Gastroesophageal sphincter (tissue), 4 donors: ENCODE data around the gene SOX8. TPM values are rescaled to one million over a fixed set of nuclear protein-coding genes. Genes with fewer than 3 reads are reported as not detected.

ENCODE experiments used
- ATAC-seq: fragments of 150-250 bp; one replicate; pipeline ENCODE4 v1.9.1; 2016; ENCODE audit warnings: mild to moderate bottlenecking, moderate library complexity
- H3K27ac ChIP-seq, 4 donors: fragments of 200-600 bp; sonication (generic) in 3 of 4; 1 replicate in 3 of 4; 2 replicates in 1 of 4; pipeline ENCODE4 v1.5.1; 2016 to 2019
- H3K27me3 ChIP-seq: fragments of 200-600 bp; sonication (generic); one replicate; pipeline ENCODE4 v1.5.1; 2019
- H3K36me3 ChIP-seq, 2 donors: fragments of 200-600 bp; sonication (generic); one replicate each; pipeline ENCODE4 v1.5.1; 2019; ENCODE audit warnings: control low read depth in 1 of 2
- H3K4me1 ChIP-seq, 3 donors: fragments of 200-600 bp; sonication (generic); 1 replicate in 2 of 3; 2 replicates in 1 of 3; pipeline ENCODE4 v1.5.1; 2016 to 2019; ENCODE audit warnings: control low read depth in 2 of 3
- H3K4me3 ChIP-seq, 2 donors: fragments of 200-600 bp; sonication (generic); one replicate each; pipeline ENCODE4 v1.5.1; 2019; ENCODE audit warnings: mild to moderate bottlenecking in 1 of 2, moderate library complexity in 1 of 2
- H3K9me3 ChIP-seq, 3 donors: fragments of 200-600 bp; sonication (generic); one replicate each; pipeline ENCODE4 v1.5.1; 2017 to 2019; ENCODE audit warnings: control low read depth in 2 of 3
- EP300 ChIP-seq: sonication (generic); formaldehyde crosslinking; IDR thresholded peaks from one replicate; pipeline ENCODE4 v1.6.1; 2017; ENCODE audit warnings: antibody characterized with exemption, mild to moderate bottlenecking
- POLR2A ChIP-seq, 2 donors: fragments of 450-650 bp; IDR thresholded peaks; one replicate each; pipeline ENCODE4 v1.6.1; 2017; ENCODE audit warnings: antibody characterized with exemption in 2 of 2, mild to moderate bottlenecking in 2 of 2, moderate library complexity in 1 of 2
- POLR2AphosphoS5 ChIP-seq: sonication (generic); formaldehyde crosslinking; IDR thresholded peaks from one replicate; pipeline ENCODE4 v1.6.1; 2017; ENCODE audit warnings: antibody characterized with exemption
- WGBS, 2 donors: methylation state at CpG; one replicate each; pipeline ENCODE4 v1.1.5; 2018; ENCODE audit warnings: low coverage in 1 of 2; 5-methylcytosine and 5-hydroxymethylcytosine counted together
- total RNA-seq, 4 donors: library from RNA; depleted of rRNA; stranded (reverse); fragments of >200 nt; gene quantifications; one replicate each; pipeline ENCODE4 v1.1.0, GENCODE V29; 2016
- TF ChIP-seq, protein P1 (sequence below), 4 experiments: fragments of 200-600 bp in 2 of 4; fragments of 450-650 bp in 2 of 4; sonication (generic) in 1 of 4; IDR thresholded peaks; one replicate each; pipeline ENCODE4 v1.5.1; 2017 to 2019; ENCODE audit warnings: antibody characterized with exemption in 4 of 4, mild to moderate bottlenecking in 2 of 4, moderate library complexity in 2 of 4

The SOX8 gene
- total RNA-seq, 4 donors from 2014 or later = 2.0 to 4.5 (median 3.6) TPM

DNA sequence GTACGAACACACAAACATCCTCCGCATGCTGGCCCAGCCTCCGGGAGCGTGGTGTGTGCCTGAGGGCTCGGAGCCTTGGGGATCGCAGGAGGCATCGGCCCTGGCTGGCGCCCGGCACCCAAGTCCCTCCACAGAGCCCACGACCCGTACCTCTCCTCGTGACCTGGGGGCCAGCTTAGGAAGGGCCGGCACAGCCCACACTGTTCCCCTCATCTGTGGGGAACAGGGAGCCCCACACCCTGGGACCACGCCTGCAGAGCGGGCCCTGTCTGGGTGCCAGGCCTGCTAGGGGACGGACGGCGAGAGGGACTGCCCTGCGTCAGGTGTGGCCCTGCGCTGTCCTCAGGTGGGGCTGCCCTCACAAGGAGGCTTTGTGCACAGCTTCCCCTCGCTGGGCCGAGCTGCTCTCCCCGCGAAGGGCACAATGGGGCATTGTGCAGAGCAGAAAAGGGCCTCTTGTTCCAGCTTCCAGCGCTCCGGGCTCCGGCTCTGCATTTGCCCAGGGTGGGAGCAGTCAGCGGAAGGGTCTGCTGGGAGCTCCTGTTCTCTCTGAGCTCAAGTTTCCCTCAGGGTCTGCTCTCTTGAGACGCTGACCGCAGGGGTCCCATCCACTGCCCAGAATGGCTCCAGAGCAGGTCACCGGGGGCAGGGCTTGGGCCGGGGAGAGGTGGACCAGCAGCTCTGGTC, 9.1 kb upstream of the SOX8 start:
- Histone ChIP-seq H3K27me3 (no peaks in the 10 kb centered on the region), H3K27ac (peak overlapping the region in 1 of 4 donors; percentile 56), H3K4me3 (no peak overlapping the region), H3K4me1 (peaks cover 0 to 54% (median 13%) of the 10 kb centered on the region in 3 donors), H3K36me3 (peaks cover 0 to 13% of the 10 kb centered on the region in 2 donors), H3K9me3 (no peaks in the 10 kb centered on the region)
- no peak for ATAC-seq
- no peak for TF ChIP-seq POLR2AphosphoS5
- no peak for TF ChIP-seq EP300
- TF ChIP-seq POLR2A (IDR thresholded peaks at IDR 0.05) = no peak
- TF ChIP-seq, protein P1, sequence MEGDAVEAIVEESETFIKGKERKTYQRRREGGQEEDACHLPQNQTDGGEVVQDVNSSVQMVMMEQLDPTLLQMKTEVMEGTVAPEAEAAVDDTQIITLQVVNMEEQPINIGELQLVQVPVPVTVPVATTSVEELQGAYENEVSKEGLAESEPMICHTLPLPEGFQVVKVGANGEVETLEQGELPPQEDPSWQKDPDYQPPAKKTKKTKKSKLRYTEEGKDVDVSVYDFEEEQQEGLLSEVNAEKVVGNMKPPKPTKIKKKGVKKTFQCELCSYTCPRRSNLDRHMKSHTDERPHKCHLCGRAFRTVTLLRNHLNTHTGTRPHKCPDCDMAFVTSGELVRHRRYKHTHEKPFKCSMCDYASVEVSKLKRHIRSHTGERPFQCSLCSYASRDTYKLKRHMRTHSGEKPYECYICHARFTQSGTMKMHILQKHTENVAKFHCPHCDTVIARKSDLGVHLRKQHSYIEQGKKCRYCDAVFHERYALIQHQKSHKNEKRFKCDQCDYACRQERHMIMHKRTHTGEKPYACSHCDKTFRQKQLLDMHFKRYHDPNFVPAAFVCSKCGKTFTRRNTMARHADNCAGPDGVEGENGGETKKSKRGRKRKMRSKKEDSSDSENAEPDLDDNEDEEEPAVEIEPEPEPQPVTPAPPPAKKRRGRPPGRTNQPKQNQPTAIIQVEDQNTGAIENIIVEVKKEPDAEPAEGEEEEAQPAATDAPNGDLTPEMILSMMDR (IDR thresholded peaks at IDR 0.05) = no peak
- 65 to 95% methylated on average over 4 of the region's 32 CpGs for WGBS, 2 donors

DNA sequence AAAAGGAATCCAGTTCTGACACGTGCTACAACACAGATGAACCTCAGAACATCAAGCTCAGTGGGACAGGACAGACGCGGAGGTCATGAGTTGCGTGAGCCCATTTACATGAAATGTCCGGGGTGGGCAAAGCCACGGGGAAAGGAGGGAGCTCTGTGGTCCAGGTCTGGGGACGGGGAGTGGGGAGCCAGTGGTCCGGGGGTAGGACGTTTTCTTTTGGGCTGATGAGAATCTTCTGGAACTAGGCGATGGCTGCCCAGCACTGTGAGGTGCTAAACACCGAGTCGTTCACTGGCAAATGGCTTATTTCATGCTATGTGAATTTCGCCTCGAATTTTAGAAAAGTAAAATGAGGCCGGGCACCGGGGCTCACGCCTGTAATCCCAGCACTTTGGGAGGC, 8.2 kb upstream of the SOX8 start:
- TF ChIP-seq, protein P1 (IDR thresholded peaks at IDR 0.05) = no peak
- TF ChIP-seq EP300 = no peak
- no peak for TF ChIP-seq POLR2AphosphoS5
- TF ChIP-seq POLR2A (IDR thresholded peaks at IDR 0.05) = no peak
- peaks cover 0 to 58% (median 13%) of the 10 kb centered on the region in 3 donors for H3K4me1 ChIP-seq
- no peak for ATAC-seq
- no peak overlapping the region for H3K27ac ChIP-seq
- peaks cover 2% of the 10 kb centered on the region for H3K27me3 ChIP-seq
- 80 to 90% methylated on average over 16 to 17 of the region's 17 CpGs for WGBS, 2 donors
- H3K36me3 ChIP-seq = peaks cover 0 to 4% of the 10 kb centered on the region in 2 donors
- no peaks in the 10 kb centered on the region for H3K9me3 ChIP-seq
- no peak overlapping the region for H3K4me3 ChIP-seq

DNA sequence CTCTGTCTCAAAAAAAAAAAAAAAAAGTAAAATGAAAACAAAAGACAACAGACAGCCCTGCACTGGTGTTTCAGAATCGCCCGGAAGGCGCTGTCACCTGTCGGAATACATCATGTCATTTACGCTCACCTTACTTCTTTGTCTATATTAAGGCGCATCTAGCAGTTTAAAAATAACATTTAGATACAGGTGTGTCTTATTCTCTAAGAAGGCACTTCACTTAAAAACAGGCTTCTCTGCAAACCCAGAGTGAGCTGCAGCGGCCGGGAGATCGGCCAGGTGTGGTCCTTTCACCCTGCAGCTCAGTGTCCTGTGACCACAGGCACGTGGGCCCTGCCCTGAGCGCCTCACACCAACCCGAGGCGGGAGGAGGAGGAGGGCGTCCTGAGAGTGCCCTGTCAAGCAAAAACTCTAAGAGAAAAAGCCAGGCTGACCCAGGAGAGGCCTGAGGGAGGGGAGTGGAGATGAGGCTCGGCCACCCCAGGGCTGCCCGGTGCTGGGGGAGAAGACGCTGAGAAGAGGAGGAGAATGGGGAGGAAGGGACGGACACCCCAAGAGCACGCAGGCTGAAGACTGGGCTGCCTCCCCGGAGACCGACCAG, 7.5 kb upstream of the SOX8 start:
- peaks cover 9% of the 10 kb centered on the region for H3K27me3 ChIP-seq
- no peaks in the 10 kb centered on the region for H3K36me3 ChIP-seq
- TF ChIP-seq POLR2A (IDR thresholded peaks at IDR 0.05) (no peak), EP300 (no peak), POLR2AphosphoS5 (no peak)
- TF ChIP-seq, protein P1 (IDR thresholded peaks at IDR 0.05) = no peak
- ATAC-seq = no peak
- WGBS, 2 donors = 71 to 79% methylated on average over 6 to 18 of the region's 21 CpGs
- H3K9me3 ChIP-seq = no peaks in the 10 kb centered on the region
- no peak overlapping the region for H3K4me3 ChIP-seq
- peaks cover 0 to 52% (median 13%) of the 10 kb centered on the region in 3 donors for H3K4me1 ChIP-seq
- H3K27ac ChIP-seq = no peak overlapping the region

- WGBS, 2 donors = 64 to 65% methylated on average over 4 to 10 of the region's 26 CpGs
- TF ChIP-seq EP300 = no peak
- no peak for TF ChIP-seq POLR2A (IDR thresholded peaks at IDR 0.05)
- TF ChIP-seq, protein P1 (IDR thresholded peaks at IDR 0.05) = no peak
- TF ChIP-seq POLR2AphosphoS5 = no peak
- no peak for ATAC-seq
- Histone ChIP-seq H3K4me3 (no peak overlapping the region), H3K27me3 (peaks cover 16% of the 10 kb centered on the region), H3K4me1 (peaks cover 0 to 48% (median 7%) of the 10 kb centered on the region in 3 donors), H3K36me3 (no peaks in the 10 kb centered on the region), H3K27ac (no peak overlapping the region), H3K9me3 (no peaks in the 10 kb centered on the region)
Observed at GRCh38 chr16:974611-975261, 6.8 kb upstream of the SOX8 start.
